Testis (tissue), 3 donors: ENCODE results near the gene TBL1XR1. TPM values are rescaled to one million over a fixed set of nuclear protein-coding genes. Genes with fewer than 3 reads are reported as not detected.

ENCODE experiments used
- DNase-seq: peaks from one replicate; pipeline ENCODE4 v3.0.0-alpha.2; 2019
- H3K27ac ChIP-seq, 2 donors: fragments of 200-600 bp; sonication (generic); one replicate each; pipeline ENCODE4 v1.5.1; 2019
- H3K27me3 ChIP-seq: fragments of 200-600 bp; sonication (generic); one replicate; pipeline ENCODE4 v1.5.1; 2019
- H3K36me3 ChIP-seq: fragments of 200-600 bp; sonication (generic); one replicate; pipeline ENCODE4 v1.5.1; 2017; ENCODE audit warnings: low read depth; ENCODE audit errors: missing control alignments
- H3K4me1 ChIP-seq: fragments of 200-600 bp; sonication (generic); one replicate; pipeline ENCODE4 v1.5.1; 2019
- H3K4me3 ChIP-seq, 2 donors: fragments of 200-600 bp; sonication (generic); one replicate each; pipeline ENCODE4 v1.5.1; 2017 to 2019
- H3K9me3 ChIP-seq: fragments of 200-600 bp; sonication (generic); one replicate; pipeline ENCODE4 v1.5.1; 2017
- POLR2A ChIP-seq: fragments of 450-650 bp; IDR thresholded peaks from one replicate; pipeline ENCODE4 v1.6.1; 2017; ENCODE audit warnings: antibody characterized with exemption, mild to moderate bottlenecking, moderate library complexity
- WGBS, 2 donors: methylation state at CpG; one replicate each; pipeline ENCODE4 v1.1.5; 2018; 5-methylcytosine and 5-hydroxymethylcytosine counted together
- intact Hi-C: fragments of 100-400 bp; cut with DNase I; formaldehyde crosslinking; loops from one replicate; pipeline ENCODE4 v1.15.1; 2023; ENCODE audit warnings: low total_unique reads
- polyA plus RNA-seq: library from polyadenylated mRNA; stranded (reverse); fragments of 350-450 nt; fragmentation: Illumina TruSeq; extraction: RNeasy Lipid Tissue Mini Kit (QIAGEN cat#74804); gene quantifications from one replicate; pipeline ENCODE4 v1.2.3, GENCODE V29; 2014; ENCODE audit warnings: low read depth, low replicate concordance; ENCODE audit not compliant: insufficient read depth
- total RNA-seq, 2 donors: library from RNA; depleted of rRNA; stranded (reverse); fragments of >200 nt; gene quantifications; one replicate each; pipeline ENCODE4 v1.2.3, GENCODE V29; 2016
- TF ChIP-seq, protein P1 (sequence below), 3 experiments: fragments of 450-650 bp in 2 of 3; fragments of 200-600 bp in 1 of 3; sonication (generic) in 1 of 3; IDR thresholded peaks; one replicate each; pipeline ENCODE4 v1.5.1; 2016 to 2019; ENCODE audit warnings: antibody characterized with exemption in 3 of 3, mild to moderate bottlenecking in 2 of 3, moderate library complexity in 1 of 3

Gene TBL1XR1
- total and polyA plus RNA-seq, 3 donors from 2014 or later: 44.2 to 67.6 (median 59.8) TPM

GRCh38 chr3:177154733-177155132 is 42.5 kb downstream of the TBL1XR1 start:
- Histone ChIP-seq H3K4me1 (no peaks in the 10 kb centered on the region), H3K4me3 (no peak overlapping the region), H3K27me3 (no peaks in the 10 kb centered on the region), H3K9me3 (no peaks in the 10 kb centered on the region), H3K27ac (no peak overlapping the region), H3K36me3 (no peaks in the 10 kb centered on the region)
- intact Hi-C loops: no loop called here
- 76 to 78% methylated on average over 3 of the region's 3 CpGs for WGBS, 2 donors
- no peak for DNase-seq
- no peak for TF ChIP-seq POLR2A
- TF ChIP-seq, protein P1, sequence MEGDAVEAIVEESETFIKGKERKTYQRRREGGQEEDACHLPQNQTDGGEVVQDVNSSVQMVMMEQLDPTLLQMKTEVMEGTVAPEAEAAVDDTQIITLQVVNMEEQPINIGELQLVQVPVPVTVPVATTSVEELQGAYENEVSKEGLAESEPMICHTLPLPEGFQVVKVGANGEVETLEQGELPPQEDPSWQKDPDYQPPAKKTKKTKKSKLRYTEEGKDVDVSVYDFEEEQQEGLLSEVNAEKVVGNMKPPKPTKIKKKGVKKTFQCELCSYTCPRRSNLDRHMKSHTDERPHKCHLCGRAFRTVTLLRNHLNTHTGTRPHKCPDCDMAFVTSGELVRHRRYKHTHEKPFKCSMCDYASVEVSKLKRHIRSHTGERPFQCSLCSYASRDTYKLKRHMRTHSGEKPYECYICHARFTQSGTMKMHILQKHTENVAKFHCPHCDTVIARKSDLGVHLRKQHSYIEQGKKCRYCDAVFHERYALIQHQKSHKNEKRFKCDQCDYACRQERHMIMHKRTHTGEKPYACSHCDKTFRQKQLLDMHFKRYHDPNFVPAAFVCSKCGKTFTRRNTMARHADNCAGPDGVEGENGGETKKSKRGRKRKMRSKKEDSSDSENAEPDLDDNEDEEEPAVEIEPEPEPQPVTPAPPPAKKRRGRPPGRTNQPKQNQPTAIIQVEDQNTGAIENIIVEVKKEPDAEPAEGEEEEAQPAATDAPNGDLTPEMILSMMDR (IDR thresholded peaks at IDR 0.05): no peak

GRCh38 chr3:177150970-177151627 is 46.2 kb downstream of the TBL1XR1 start:
- intact Hi-C loops: no loop called here
- no peak overlapping the region for H3K27ac ChIP-seq
- 78 to 82% methylated on average over 7 of the region's 7 CpGs for WGBS, 2 donors
- no peaks in the 10 kb centered on the region for H3K9me3 ChIP-seq
- H3K27me3 ChIP-seq: no peaks in the 10 kb centered on the region
- DNase-seq: no peak
- TF ChIP-seq, protein P1 (IDR thresholded peaks at IDR 0.05): no peak
- no peak overlapping the region for H3K4me3 ChIP-seq
- H3K4me1 ChIP-seq: no peaks in the 10 kb centered on the region
- no peaks in the 10 kb centered on the region for H3K36me3 ChIP-seq

GRCh38 chr3:177150218-177150916 is 46.9 kb downstream of the TBL1XR1 start:
- intact Hi-C loops: no loop called here
- Histone ChIP-seq H3K27ac (no peak overlapping the region), H3K9me3 (no peaks in the 10 kb centered on the region), H3K4me3 (no peak overlapping the region), H3K27me3 (no peaks in the 10 kb centered on the region), H3K4me1 (no peaks in the 10 kb centered on the region), H3K36me3 (no peaks in the 10 kb centered on the region)
- TF ChIP-seq, protein P1 (IDR thresholded peaks at IDR 0.05): no peak
- no peak for TF ChIP-seq POLR2A
- DNase-seq: no peak
- 37 to 54% methylated on average over 3 of the region's 3 CpGs for WGBS, 2 donors

GRCh38 chr3:177149106-177149505 is 48.2 kb downstream of the TBL1XR1 start:
- WGBS, 2 donors: 91 to 96% methylated on average over 3 of the region's 3 CpGs

More at GRCh38 chr3:177149106-177149505, 48.2 kb downstream of the TBL1XR1 start:
- Histone ChIP-seq H3K36me3 (no peaks in the 10 kb centered on the region), H3K9me3 (no peaks in the 10 kb centered on the region), H3K4me1 (no peaks in the 10 kb centered on the region), H3K27me3 (no peaks in the 10 kb centered on the region), H3K27ac (no peak overlapping the region), H3K4me3 (no peak overlapping the region)
- TF ChIP-seq POLR2A: no peak
- TF ChIP-seq, protein P1 (IDR thresholded peaks at IDR 0.05): no peak
- DNase-seq: no peak
- intact Hi-C loops: no loop called here
